MM.1S (cell line): Measurements from ENCODE around the gene PIAS2.
"Not testable (repeated sequence)": the region's sequence is repeated elsewhere in the genome, so short reads cannot be mapped to it uniquely, and the experiment has no call there.

Experiments used
- DNase-seq: peaks from one replicate; pipeline ENCODE4 v3.0.0-alpha.2; 2015
- H2AFZ ChIP-seq: fragments of 300-600 bp; sonication (generic); 2 replicates; pipeline ENCODE4 v1.6.0; 2016; ENCODE audit warnings: antibody characterized with exemption, low read length
- H3F3A ChIP-seq: fragments of 300-600 bp; sonication (generic); 2 replicates; pipeline ENCODE4 v1.6.1; 2016; ENCODE audit warnings: mild to moderate bottlenecking, antibody characterized with exemption, low read length, moderate library complexity, mixed read lengths; ENCODE audit not compliant: insufficient read depth
- H3K27ac ChIP-seq: fragments of 300-600 bp; sonication (generic); 2 replicates; pipeline ENCODE4 v1.5.1; 2016; ENCODE audit warnings: mild to moderate bottlenecking, low read length
- H3K27me3 ChIP-seq: fragments of 300-600 bp; sonication (generic); replicated peaks from 2 replicates; pipeline ENCODE4 v1.6.0; 2016; ENCODE audit warnings: low read length; ENCODE audit not compliant: insufficient read depth
- H3K36me3 ChIP-seq: fragments of 300-600 bp; sonication (generic); replicated peaks from 2 replicates; pipeline ENCODE4 v1.6.1; 2016; ENCODE audit warnings: mild to moderate bottlenecking, low read length, mixed read lengths; ENCODE audit not compliant: insufficient read depth
- H3K4me1 ChIP-seq: fragments of 300-600 bp; sonication (generic); 2 replicates; pipeline ENCODE4 v1.6.1; 2016; ENCODE audit warnings: low read length, mixed read lengths
- H3K4me2 ChIP-seq: fragments of 300-600 bp; sonication (generic); 2 replicates; pipeline ENCODE4 v1.6.0; 2016; ENCODE audit warnings: low read depth, low read length
- H3K4me3 ChIP-seq: fragments of 300-600 bp; sonication (generic); 2 replicates; pipeline ENCODE4 v1.5.1; 2016; ENCODE audit warnings: low read length, mixed read lengths
- H3K79me2 ChIP-seq: fragments of 300-600 bp; sonication (generic); 2 replicates; pipeline ENCODE4 v1.6.1; 2016; ENCODE audit warnings: mixed run types, low read length, mixed read lengths
- H3K9ac ChIP-seq: fragments of 300-600 bp; sonication (generic); 2 replicates; pipeline ENCODE4 v1.6.1; 2016; ENCODE audit warnings: low read length, mixed read lengths
- H3K9me2 ChIP-seq: fragments of 300-600 bp; sonication (generic); replicated peaks from 2 replicates; pipeline ENCODE4 v1.6.1; 2016; ENCODE audit warnings: mild to moderate bottlenecking, low read length, mixed read lengths; ENCODE audit not compliant: insufficient read depth
- H3K9me3 ChIP-seq: fragments of 300-600 bp; sonication (generic); replicated peaks from 2 replicates; pipeline ENCODE4 v1.6.1; 2016; ENCODE audit warnings: mild to moderate bottlenecking, low read length, mixed read lengths; ENCODE audit not compliant: insufficient read depth
- H4K20me1 ChIP-seq: fragments of 300-600 bp; sonication (generic); 2 replicates; pipeline ENCODE4 v1.6.1; 2016; ENCODE audit warnings: mild to moderate bottlenecking, low read length, moderate library complexity, mixed read lengths; ENCODE audit not compliant: insufficient read depth
- CTCF ChIP-seq: fragments of 300-600 bp; sonication (generic); IDR thresholded peaks from 2 replicates; pipeline ENCODE4 v1.5.1; 2016; ENCODE audit warnings: antibody characterized with exemption, low read length, mixed read lengths
- EZH2 ChIP-seq: fragments of 300-600 bp; sonication (generic); optimal IDR thresholded peaks from 2 replicates; pipeline ENCODE3; 2017; ENCODE audit warnings: low read depth, mild to moderate bottlenecking, antibody characterized with exemption, low read length, mixed read lengths
- EZH2phosphoT487 ChIP-seq: fragments of 300-600 bp; sonication (generic); IDR thresholded peaks from 2 replicates; pipeline ENCODE4 v1.6.1; 2018; ENCODE audit warnings: antibody characterized with exemption, low read length

The PIAS2 gene

GRCh38 chr18:46810481-46811000 lies 106.8 kb downstream of the PIAS2 start:
- Histone ChIP-seq H3K9me3 (no peaks in the 10 kb centered on the region), H2AFZ (no peak overlapping the region), H3K9ac (no peak overlapping the region), H3K4me1 (no peaks in the 10 kb centered on the region), H3K79me2 (no peaks in the 10 kb centered on the region), H3K4me2 (no peak overlapping the region), H4K20me1 (no peaks in the 10 kb centered on the region), H3F3A (no peaks in the 10 kb centered on the region), H3K9me2 (no peaks in the 10 kb centered on the region), H3K27ac (no peak overlapping the region), H3K36me3 (no peaks in the 10 kb centered on the region), H3K27me3 (no peaks in the 10 kb centered on the region), H3K4me3 (no peak overlapping the region)
- TF ChIP-seq EZH2phosphoT487 (no peak), CTCF (no peak), EZH2 (no peak)
- DNase-seq = no peak

- Histone ChIP-seq H3K9me2 (no peaks in the 10 kb centered on the region), H3K4me3 (no peak overlapping the region), H3K79me2 (no peaks in the 10 kb centered on the region), H3K27me3 (no peaks in the 10 kb centered on the region), H2AFZ (no peak overlapping the region), H3K4me2 (no peak overlapping the region), H3K9me3 (no peaks in the 10 kb centered on the region), H4K20me1 (no peaks in the 10 kb centered on the region), H3F3A (no peaks in the 10 kb centered on the region), H3K9ac (no peak overlapping the region), H3K4me1 (no peaks in the 10 kb centered on the region), H3K36me3 (no peaks in the 10 kb centered on the region), H3K27ac (no peak overlapping the region)
- no peak for TF ChIP-seq EZH2phosphoT487
- TF ChIP-seq EZH2 = no peak
- TF ChIP-seq CTCF = no peak
- no peak for DNase-seq
Observed at GRCh38 chr18:46809145-46809544, 108.2 kb downstream of the PIAS2 start.

GRCh38 chr18:46795945-46796344 lies 121.4 kb downstream of the PIAS2 start:
- H3F3A ChIP-seq, H3K4me1 ChIP-seq, H3K9ac ChIP-seq, H3K27ac ChIP-seq, H3K4me3 ChIP-seq, H3K9me2 ChIP-seq, H3K79me2 ChIP-seq, H3K4me2 ChIP-seq, H4K20me1 ChIP-seq, H3K9me3 ChIP-seq, H3K36me3 ChIP-seq, H2AFZ ChIP-seq, DNase-seq, H3K27me3 ChIP-seq: not testable (repeated sequence)

- no peaks in the 10 kb centered on the region for H3K9me2 ChIP-seq
- H3K4me3 ChIP-seq = no peak overlapping the region
- no peak overlapping the region for H3K27ac ChIP-seq
- no peak overlapping the region for H3K4me2 ChIP-seq
- H4K20me1 ChIP-seq = no peaks in the 10 kb centered on the region
- H3K27me3 ChIP-seq = no peaks in the 10 kb centered on the region
- H3K9me3 ChIP-seq = no peaks in the 10 kb centered on the region
- H3K9ac ChIP-seq = no peak overlapping the region
- TF ChIP-seq EZH2 (no peak), EZH2phosphoT487 (no peak), CTCF (no peak)
- no peak for DNase-seq
- H3K79me2 ChIP-seq = no peaks in the 10 kb centered on the region
- no peak overlapping the region for H2AFZ ChIP-seq
- H3F3A ChIP-seq = no peaks in the 10 kb centered on the region
- no peaks in the 10 kb centered on the region for H3K36me3 ChIP-seq
- no peaks in the 10 kb centered on the region for H3K4me1 ChIP-seq
Observed at GRCh38 chr18:46794607-46795006, 122.7 kb downstream of the PIAS2 start.
